AML-193 (cell line): ENCODE data around the gene OR11L1.
A peak's percentile ranks its signal among the peaks of the same experiment; 100 is the strongest.

Source experiments
- DNase-seq, 2 experiments: peaks; one replicate each; lab custom pipeline; 2025; lab: John Stamatoyannopoulos, UW

OR11L1 gene, protein sequence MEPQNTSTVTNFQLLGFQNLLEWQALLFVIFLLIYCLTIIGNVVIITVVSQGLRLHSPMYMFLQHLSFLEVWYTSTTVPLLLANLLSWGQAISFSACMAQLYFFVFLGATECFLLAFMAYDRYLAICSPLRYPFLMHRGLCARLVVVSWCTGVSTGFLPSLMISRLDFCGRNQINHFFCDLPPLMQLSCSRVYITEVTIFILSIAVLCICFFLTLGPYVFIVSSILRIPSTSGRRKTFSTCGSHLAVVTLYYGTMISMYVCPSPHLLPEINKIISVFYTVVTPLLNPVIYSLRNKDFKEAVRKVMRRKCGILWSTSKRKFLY

DNA sequence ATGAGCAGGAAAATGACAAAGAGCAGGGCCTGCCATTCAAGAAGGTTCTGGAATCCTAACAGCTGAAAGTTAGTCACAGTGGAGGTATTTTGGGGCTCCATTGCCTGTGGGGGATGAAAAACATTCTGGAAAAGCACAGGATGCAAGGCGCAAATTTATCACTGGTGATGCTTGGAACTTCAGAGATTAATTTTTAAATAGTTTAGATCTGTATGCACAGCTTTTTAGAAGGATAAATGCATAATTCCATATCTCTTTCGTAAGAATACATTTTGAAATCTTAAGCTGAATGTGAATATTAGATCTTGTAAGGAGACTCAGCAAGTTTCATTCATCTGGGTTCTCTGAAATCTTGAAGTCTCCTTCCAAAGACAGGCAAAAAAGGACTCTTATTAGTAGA, at the start of gene OR11L1:
TSS of gene OR11L1 (minus strand) at position 101 of the 400 bp plus-strand sequence. CDS start at position 101, 0 bp downstream.
- no peak for DNase-seq

DNA sequence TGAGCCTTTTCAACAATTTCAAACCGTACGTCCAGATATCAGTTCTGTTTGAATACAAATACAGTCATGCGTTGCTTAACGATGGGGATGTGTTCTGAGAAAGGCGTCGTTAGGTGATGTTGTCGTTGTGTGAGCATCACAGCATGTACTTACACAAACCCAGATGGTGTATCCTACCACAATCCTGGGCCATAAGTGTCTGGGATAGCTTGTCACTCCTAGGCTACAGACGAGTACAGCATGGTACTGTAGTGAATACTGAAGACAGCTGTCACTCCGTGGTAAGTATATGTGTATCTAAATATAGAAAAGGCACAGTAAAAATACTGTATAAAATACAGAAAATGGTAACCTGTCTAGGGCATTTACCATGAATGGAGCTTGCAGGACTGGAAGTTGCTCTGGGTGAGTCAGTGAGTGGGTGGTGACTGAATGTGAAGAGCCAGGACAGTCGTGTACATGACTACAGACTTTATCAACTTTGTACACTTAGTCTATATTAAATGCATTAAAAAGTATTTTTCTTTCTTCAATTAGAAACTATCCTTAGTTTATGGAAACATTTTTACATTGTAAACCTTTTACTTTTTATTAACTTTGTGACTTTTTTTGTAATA, 43.2 kb upstream of the OR11L1 start:
- DNase-seq, result no peak

DNA sequence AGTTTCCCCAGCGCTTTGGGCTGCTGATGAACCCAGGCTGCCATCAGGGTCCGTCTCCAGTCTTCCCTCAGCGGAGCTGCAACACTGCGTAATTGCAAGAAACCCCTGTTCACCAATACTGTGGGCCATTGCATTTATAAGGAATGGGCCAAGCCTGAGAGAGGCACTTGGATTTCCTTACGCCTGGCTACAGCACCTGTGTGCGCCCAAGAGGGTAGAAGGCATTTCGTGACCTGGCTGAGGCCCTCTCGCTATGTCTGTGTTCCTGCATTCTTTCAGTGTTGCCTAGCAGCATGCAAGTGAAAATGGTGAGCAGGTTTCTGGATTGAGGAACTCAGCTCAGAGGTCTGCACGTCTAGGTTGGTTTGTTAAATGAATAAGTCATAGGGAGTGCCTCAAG, 41.6 kb upstream of the OR11L1 start:
- DNase-seq, result no peak

DNA sequence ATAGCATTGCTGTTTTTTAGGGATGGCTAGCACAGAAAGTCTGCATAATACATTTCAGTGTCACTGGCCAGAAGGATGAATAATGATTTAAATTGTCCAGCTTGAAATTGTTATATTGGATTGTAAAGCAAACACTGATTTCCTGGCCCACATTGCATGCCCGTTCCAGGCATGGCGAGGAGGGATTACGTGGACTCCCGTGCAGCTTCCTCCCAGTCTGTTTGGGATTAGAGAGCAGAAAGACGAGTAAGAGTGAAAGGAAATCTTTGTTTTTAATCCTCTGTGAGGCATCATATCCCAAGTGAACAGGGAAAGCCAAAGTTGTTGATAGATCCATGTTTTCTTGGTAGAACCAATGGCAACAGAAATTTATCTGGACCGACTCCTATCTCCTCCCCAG, 23.7 kb upstream of the OR11L1 start:
- no peak for DNase-seq

DNA sequence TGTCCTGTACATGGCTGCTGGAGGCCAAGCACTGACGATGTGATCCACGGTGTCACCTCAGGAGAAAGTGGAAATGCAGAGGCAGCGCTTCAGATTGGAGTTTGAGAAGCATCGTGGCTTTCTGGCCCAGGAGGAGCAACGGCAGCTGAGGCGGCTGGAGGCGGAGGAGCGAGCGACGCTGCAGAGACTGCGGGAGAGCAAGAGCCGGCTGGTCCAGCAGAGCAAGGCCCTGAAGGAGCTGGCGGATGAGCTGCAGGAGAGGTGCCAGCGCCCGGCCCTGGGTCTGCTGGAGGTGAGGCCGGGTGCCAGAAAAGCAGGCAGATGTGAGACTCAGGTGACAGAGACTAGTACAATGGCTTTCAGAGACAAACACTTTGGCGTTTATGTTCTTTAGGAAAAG, 22.9 kb upstream of the OR11L1 start:
- DNase-seq, result no peak

DNA sequence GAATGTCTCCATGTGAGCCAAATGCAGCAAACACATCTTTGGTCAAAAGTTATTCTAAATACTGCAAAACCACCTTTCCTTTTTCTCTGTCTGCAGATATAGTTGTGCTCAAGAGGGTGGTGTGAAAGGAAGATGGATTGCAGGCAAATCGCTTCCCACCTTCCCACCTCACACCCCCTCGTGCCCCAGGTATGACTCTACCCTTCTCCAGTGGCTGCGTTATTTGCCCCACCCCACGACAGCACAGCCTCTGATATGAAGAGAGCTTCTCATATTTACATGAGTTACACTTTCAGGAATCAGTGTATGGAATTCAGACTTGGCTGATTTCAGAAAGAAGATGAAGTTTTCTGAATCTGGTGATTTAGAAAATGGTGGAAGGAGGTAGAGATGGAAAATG, 21.1 kb upstream of the OR11L1 start:
- DNase-seq, result no peak

DNA sequence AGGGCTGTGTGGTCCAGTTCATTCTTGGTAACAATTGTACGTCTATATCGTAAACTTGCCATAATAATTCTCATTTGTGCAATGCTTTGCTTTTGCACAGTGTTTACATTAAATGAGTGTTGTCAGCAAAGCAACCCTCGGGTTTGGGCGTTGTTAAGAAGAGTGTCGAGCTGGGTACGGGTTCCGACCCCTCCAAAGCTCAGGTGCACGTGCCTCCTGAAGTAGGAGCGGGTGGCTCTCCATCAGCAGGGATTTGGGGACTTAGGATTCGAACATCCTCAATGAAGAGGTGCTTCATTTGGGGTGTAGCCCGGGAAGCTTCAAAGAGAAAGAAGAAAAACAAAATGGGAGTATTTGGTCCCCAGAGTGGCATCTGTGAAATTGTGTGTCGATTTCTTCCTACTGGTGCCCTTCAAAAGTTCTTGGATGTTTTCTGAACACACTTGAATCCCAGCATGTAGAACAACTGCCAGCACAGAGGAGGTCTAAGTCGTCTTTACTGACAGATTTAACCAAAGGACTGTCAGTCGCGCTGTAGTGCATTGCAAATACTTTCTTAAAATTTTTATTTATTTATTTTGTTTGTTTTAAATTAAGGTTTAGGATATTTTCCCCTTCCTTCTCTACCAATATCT, 16.4 kb upstream of the OR11L1 start:
- DNase-seq, result no peak

DNA sequence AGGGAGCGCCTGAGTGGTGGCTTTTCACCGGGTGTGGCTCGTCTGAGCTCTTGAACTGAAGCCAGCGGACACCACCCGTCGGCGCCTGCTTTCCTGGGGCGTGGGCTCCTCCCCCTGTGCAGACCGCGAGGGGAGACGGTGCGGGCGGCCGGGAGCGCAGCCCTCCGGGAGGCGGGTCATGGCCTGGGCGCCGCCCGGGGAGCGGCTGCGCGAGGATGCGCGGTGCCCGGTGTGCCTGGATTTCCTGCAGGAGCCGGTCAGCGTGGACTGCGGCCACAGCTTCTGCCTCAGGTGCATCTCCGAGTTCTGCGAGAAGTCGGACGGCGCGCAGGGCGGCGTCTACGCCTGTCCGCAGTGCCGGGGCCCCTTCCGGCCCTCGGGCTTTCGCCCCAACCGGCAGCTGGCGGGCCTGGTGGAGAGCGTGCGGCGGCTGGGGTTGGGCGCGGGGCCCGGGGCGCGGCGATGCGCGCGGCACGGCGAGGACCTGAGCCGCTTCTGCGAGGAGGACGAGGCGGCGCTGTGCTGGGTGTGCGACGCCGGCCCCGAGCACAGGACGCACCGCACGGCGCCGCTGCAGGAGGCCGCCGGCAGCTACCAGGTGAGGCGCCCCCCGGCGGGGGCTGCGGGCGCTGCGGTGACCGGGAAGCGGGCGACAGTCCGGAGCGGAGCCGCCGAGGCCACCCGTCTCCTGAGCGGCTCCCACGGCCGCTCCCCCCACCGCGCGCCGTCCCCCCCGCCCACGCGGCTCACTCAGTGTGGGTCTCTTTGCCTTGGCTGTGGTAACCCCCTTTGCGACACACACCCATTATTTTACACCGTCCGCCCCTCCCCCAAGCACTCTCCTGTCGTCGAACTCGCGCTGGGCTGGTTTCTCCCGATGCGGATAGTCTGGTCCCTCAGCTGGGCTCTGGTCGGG, 15.6 kb upstream of the OR11L1 start, which contains the start of gene TRIM58:
TSS of gene TRIM58 (plus strand) at position 119 of the 916 bp plus-strand sequence. CDS start at position 179, 60 bp downstream.
- peak in 1 of 2 experiments; percentile 5 for DNase-seq

DNA sequence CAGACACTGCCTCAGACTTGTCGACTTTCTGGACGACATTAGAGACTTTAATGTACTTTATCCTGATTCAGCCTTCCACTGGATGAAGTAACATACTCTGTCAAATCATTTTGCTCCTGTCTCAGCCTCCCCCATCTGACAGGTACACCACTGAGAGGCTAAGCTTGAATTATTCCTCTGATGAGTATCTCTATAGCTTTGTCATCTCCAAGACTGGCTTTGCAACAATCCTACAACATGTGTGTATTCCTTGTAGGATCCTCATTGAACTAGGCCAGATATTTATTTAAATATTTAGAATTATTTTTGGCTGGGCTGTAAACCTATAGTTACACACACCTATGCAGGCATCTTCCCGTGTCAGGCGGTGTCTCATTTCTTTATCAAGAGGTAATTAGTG, 14.2 kb upstream of the OR11L1 start:
- no peak for DNase-seq

DNA sequence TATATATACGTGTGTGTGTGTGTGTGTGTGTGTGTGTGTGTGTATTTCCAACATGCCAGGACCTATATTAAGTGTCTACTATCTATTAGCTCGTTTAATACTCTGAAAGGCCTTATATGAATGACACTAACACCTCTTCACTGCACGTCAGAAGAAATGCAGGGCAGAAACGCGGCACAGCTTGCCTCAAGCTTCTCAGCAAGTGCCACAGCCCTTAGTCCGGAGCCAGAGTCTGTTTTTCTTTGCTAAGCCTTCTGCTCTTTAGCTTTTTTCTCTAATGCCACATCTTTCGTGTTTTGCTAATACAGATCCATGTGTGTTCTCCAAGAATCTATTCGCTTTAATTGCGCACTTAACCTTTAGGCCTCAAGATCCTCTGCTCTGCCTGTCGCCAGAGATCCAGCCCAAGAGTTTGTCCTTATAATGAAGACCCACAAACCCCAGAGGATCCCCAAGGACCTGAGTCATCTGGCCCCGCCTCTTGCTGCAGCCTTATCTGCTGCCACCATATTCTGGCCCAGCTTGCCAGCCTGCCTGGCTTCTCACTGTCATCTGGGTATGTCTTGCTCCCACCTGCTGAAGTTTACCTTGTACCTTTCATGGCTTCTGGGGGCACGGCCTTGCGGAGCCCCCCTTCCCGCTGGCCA, 13.3 kb upstream of the OR11L1 start:
- no peak for DNase-seq

DNA sequence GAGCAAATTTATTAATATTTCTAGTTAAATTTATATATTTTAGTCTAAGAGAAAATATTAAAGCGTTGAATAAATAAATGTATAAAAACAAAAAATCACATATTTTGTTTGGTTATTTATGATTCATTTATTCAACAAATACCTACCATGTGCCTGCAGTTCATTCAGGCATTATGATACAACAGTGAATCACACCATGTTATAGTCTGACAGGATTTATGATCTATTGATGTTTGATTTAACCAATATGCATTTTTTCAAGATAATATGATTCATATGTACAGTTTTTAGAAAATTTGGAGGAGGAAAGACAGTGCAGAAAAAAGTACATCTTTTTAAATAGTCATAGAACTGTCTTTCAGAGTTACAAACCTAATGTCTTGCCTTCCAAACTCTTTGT, 7.9 kb upstream of the OR11L1 start:
- DNase-seq, result no peak

DNA sequence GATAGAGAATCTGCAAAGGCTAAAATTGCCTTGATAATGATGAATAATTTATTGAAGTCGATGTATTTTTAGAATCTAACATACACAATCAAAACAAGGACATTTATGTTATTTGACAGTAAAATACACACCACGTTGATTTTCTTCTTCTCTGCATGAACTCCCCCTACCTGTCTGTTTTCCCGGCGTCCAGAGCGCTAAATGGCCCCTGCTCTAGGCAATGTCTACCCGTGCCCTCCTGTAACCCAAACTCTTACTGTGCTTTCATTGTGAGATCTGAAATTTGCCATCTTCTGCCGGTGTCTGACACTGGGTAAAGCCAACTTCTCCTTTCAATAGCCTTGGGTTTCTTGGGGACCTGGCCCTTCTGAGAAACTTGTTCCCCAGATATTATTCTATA, 6.7 kb upstream of the OR11L1 start:
- DNase-seq, result no peak

DNA sequence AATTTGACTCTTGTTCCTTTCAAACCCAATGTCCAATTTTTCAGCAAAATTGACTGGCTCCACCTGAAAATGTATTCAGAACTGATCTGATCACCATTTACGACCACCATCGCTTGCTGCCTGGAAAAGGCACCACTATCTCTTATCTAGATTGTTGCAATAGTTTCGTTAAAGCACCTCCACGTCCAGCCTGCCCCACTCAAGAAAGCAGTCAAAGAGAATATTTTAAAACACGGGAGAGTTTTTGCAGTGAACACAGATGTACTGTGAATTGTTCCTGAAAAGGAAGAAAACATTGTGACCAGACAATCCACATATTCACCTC, 4.0 kb upstream of the OR11L1 start:
- DNase-seq, result no peak

DNA sequence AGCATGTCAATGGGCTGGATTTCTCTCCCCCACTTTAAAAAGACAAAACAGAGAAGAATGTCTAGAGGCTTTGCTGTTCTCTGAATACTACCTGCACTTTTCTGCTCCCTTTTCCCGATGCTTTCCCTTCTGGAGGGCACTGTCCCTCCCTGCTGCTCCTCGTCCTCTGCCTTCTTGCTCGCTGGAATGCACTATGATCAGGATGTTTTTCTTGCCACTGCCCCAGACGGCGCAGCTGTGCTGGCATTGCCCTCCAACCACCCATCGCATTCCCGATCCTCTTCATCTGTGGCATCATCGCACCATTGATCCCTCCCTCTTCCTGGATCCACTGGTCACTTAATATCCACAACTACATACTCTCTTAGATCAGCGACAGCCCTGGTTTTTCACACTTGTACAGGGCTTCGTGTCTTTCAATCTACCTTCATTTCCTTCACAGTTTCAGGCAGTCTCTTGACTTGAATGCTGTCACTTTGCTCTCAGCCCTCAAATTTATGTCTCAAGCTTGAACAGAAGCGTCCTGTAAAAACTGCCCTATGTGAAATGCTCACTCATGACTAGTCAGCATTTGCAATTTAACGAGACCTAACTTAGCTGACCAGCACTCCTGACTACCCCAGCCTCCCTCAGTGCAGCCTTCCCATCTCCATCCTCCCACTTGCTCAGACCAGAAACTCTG, 3.5 kb upstream of the OR11L1 start:
- DNase-seq, result no peak

DNA sequence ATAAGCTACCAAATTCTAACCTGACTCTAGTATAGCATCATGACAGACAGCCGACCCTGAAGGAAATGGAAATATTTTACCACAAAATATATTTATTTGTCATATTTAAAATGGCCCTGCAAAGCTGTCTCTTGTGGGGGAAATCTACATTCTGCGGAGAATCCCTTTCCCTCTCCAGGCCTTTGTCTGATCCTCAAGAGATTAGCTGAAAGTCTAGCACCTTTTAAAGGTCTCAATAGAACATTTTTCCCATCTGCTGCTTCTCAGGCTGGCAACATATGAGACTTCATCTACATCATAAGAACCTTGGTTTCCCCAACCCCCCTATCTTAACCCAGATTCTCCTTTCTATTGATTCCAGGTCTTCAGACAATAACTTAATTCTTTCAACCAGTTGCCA, 1.7 kb upstream of the OR11L1 start:
- no peak for DNase-seq

DNA sequence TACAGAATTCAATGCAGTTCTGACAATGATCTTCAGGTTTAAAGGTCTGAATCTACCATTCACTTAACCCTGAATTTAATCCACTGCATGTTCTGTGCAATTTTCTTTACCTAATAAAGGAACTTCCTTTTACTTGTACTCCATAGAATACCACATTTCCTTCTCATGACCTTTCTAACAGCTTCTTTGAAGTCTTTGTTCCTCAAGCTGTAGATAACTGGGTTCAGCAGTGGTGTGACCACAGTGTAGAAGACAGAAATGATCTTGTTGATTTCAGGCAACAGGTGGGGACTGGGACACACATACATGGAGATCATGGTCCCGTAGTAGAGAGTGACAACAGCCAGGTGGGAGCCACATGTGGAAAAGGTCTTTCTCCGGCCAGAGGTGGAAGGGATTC, 878 bp downstream of the OR11L1 start:
- DNase-seq, result no peak

DNA sequence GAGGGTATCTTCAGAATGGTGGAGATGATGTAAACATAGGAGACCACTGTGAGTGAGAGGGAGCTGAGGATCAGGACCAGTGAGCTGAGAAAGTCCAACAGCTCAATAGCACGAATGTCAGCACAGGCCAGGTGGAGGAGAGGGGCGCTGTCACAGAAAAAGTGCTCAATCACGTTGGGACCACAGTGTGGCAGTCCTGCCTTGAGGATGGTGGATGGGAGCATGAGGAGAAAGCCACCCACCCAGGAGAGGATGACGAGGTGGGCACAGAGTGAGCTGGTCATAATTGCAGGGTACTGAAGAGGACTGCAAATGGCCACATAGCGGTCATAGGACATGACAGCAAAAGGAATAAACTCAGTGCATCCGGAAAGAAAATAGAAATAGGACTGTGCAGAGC, 8.1 kb downstream of the OR11L1 start:
- DNase-seq, result no peak

DNA sequence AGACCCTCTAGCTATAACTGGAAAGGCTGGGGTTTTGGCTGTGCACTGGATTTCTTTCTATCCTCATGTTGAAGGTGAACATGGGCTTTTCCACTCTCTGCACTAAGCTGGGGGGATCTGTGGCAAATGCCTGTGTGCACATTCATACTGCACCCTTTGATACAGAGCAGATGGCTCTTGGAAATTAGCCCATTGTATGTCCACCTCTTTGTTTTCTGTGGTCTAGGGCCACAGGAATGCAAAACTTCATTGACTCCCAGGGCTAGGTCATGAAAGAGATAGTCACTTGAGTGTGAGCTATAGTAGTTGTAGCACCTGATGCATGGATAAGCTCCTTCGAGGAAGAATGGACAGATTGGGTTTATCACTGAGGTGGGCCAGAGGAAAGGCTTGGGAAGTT, 12.0 kb downstream of the OR11L1 start:
- DNase-seq, result no peak

DNA sequence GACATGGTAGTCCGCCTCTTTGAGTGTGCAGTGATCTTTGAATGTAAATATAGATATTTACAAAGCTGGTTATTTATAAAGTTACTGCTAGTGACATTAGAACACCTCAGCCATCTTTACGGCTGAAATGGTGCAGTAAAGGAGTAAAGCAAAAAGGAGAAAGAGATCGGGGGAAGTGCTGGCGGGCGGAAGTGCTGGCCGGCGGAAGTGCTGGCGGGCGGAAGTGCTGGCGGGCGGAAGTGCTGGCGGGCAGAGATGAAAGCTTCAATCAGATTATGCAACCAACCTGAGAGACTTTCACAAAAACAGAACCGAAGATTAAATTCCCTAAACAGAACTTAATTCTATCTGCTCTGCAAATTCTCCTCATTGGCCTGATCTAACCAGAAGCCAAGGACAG, 16.3 kb downstream of the OR11L1 start:
- no peak for DNase-seq

DNA sequence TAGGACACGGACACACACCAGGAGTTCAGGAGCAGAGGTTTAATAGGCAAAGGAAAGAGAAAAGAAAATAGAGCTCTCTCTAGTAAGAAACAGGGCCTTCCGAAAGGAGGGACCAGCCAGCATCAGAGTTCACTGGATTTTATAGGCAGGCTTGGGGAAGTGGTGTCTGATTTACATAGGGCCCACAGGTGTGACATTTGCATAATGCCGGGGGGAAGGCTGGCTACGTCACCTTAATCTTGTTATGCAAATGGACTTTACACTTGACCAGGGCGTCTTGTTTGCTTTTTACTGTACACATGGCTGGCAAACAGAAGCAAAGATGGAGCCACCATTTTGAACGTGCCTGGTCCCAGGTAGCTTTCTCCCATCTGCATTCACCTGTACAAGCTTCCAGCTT, 17.7 kb downstream of the OR11L1 start, which contains the start of gene OR14A16:
TSS of gene OR14A16 (minus strand) at position 97 of the 400 bp plus-strand sequence. CDS start 8,390 bp downstream, outside the sequence.
- DNase-seq, result no peak

DNA sequence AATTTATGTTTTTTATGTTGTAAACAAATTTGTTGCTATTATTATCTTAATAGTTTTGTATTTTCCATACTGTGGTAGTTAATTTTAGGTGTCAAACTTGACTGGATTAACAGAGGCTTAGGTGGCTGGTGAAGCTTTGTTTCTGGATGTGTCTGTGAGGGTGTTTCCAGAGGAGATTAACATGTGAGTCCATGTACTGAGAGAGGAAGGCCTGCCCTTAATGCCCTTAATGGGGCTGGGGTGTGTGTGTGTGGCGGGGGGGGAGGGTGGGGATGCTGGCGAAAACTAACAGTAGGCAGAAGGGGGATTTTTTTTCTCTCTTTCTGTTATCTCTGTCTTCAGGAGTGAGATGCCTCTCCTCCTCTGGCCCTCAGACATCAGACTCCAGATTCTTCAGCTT, 19.6 kb downstream of the OR11L1 start:
- no peak for DNase-seq
